A549 (cell line): ENCODE data around the gene FAM89A. TPM values are rescaled to one million over a fixed set of nuclear protein-coding genes. Genes with fewer than 3 reads are reported as not detected.
A peak's percentile ranks its signal among the peaks of the same experiment; 100 is the strongest.
"Not testable (repeated sequence)": the region's sequence is repeated elsewhere in the genome, so short reads cannot be mapped to it uniquely, and the experiment has no call there.

ENCODE experiments used
- ATAC-seq, 2 experiments: fragments of 200-7000 bp in 1 of 2; fragments of >200 bp in 1 of 2; cut with Nextera tagmentation in 1 of 2; cut with Tn5 transposase in 1 of 2; 3 replicates each; pipeline versions ENCODE4 v1.8.0 to v1.9.1; 2018 to 2020; ENCODE audit warnings: mild to moderate bottlenecking in 1 of 2, moderate library complexity in 1 of 2
- CTCF ChIA-PET: fragments of 300-600 bp; sonication (Branson Sonifier 250); formaldehyde crosslinking; extraction: SDS; loops from one replicate; lab custom pipeline; 2021; ENCODE audit warnings: antibody characterized with exemption, inconsistent platforms; lab: Yijun Ruan, JAX
- POLR2A ChIA-PET: fragments of 350-600 bp; formaldehyde crosslinking; extraction: SDS; loops from one replicate; lab custom pipeline; 2021; ENCODE audit warnings: antibody characterized with exemption, inconsistent platforms; lab: Yijun Ruan, JAX
- DNase-seq, 2 experiments: peaks; one replicate each; pipeline versions ENCODE4 v3.0.0 to v3.0.0-alpha.2; 2011 to 2016; ENCODE audit warnings: low read depth in 1 of 2, low spot score in 1 of 2
- FAIRE-seq: peaks from 2 replicates; lab custom pipeline; 2011; peaks lifted over from hg19 to GRCh38; lab: Jason Lieb, UNC
- H3K27ac ChIP-seq, 2 experiments: fragments of >200 bp; sonication (Bioruptor Twin); formaldehyde crosslinking; 3 replicates each; pipeline ENCODE4 v1.5.1; 2016 to 2017
- H3K4me1 ChIP-seq: fragments of >200 bp; sonication (Bioruptor Twin); formaldehyde crosslinking; 3 replicates; pipeline ENCODE4 v1.6.1; 2016
- H3K4me2 ChIP-seq: fragments of >200 bp; sonication (Bioruptor Twin); formaldehyde crosslinking; 3 replicates; pipeline ENCODE4 v1.6.1; 2016
- H3K4me3 ChIP-seq: fragments of >200 bp; sonication (Bioruptor Twin); formaldehyde crosslinking; 3 replicates; pipeline ENCODE4 v1.5.1; 2016
- H3K9me3 ChIP-seq: fragments of >200 bp; sonication (Bioruptor Twin); formaldehyde crosslinking; 3 replicates; pipeline ENCODE4 v1.6.1; 2016
- BHLHE40 ChIP-seq: IDR thresholded peaks from 2 replicates; pipeline ENCODE4 v1.6.1; 2012; ENCODE audit warnings: low read depth, low read length, inconsistent platforms
- CHD4 ChIP-seq: fragments of 200-600 bp; sonication (generic); IDR thresholded peaks from 2 replicates; pipeline ENCODE4 v1.6.1; 2016; ENCODE audit warnings: antibody characterized with exemption, mild to moderate bottlenecking, borderline replicate concordance
- FOXS1 ChIP-seq: fragments of 250-450 bp; sonication (Bioruptor Pico); IDR thresholded peaks from 2 replicates; pipeline ENCODE4 v1.5.0; 2020; ENCODE audit warnings: mild to moderate bottlenecking, moderate library complexity
- HDAC2 ChIP-seq: fragments of 200-600 bp; sonication (generic); IDR thresholded peaks from 2 replicates; pipeline ENCODE4 v1.6.1; 2016
- MAFK ChIP-seq: fragments of 450-650 bp; IDR thresholded peaks from 2 replicates; pipeline ENCODE4 v1.6.1; 2014; ENCODE audit not compliant: partially characterized antibody
- RAD21 ChIP-seq, 2 experiments: fragments of >200 bp in 1 of 2; sonication (Bioruptor Twin) in 1 of 2; formaldehyde crosslinking in 1 of 2; IDR thresholded peaks in 1 of 2; conservative IDR thresholded peaks in 1 of 2; 2 replicates in 1 of 2; 3 replicates in 1 of 2; pipeline ENCODE4 v1.6.1; 2012 to 2018; ENCODE audit warnings: inconsistent platforms in 1 of 2
- RFX5 ChIP-seq: fragments of 450-650 bp; IDR thresholded peaks from 2 replicates; pipeline ENCODE4 v1.7.1; 2014; ENCODE audit warnings: antibody characterized with exemption, mild to moderate bottlenecking, moderate library complexity
- SMC3 ChIP-seq: fragments of >200 bp; sonication (Bioruptor Twin); formaldehyde crosslinking; IDR thresholded peaks from 3 replicates; pipeline ENCODE4 v1.6.1; 2018; ENCODE audit warnings: inconsistent platforms
- WGBS: methylation state at CpG from one replicate; pipeline ENCODE4 v1.1.6; 2017; ENCODE audit errors: missing lambda C conversion rate; 5-methylcytosine and 5-hydroxymethylcytosine counted together
- polyA plus RNA-seq, 4 experiments: library from polyadenylated mRNA; depleted of rRNA in 3 of 4; stranded (reverse); fragments of >200 nt; fragmentation: RNase III in 1 of 4; extraction: RNeasy Plus Mini Kit Qiagen cat#74134 plus additional on column Dnase treatment in 1 of 4; gene quantifications; 2 replicates in 3 of 4; 3 replicates in 1 of 4; pipeline ENCODE4 v1.2.3, GENCODE V29; 2011 to 2017
- TF ChIP-seq, protein P1 (sequence below): fragments of 450-650 bp; IDR thresholded peaks from 2 replicates; pipeline ENCODE4 v1.6.1; 2014; ENCODE audit warnings: antibody characterized with exemption
- TF ChIP-seq, protein P2 (sequence below): fragments of >200 bp; sonication (Bioruptor Twin); formaldehyde crosslinking; IDR thresholded peaks from 2 replicates; pipeline ENCODE4 v1.6.1; 2016
- TF ChIP-seq, protein P3 (sequence below): fragments of 250-450 bp; sonication (Bioruptor Pico); IDR thresholded peaks from 2 replicates; pipeline ENCODE4 v1.5.0; 2021; ENCODE audit warnings: mild to moderate bottlenecking, moderate library complexity, borderline replicate concordance
- TF ChIP-seq, protein P4 (sequence below): fragments of >200 bp; sonication (Bioruptor Twin); formaldehyde crosslinking; IDR thresholded peaks from 3 replicates; pipeline ENCODE4 v1.6.1; 2016

Gene FAM89A
- polyA plus RNA-seq, 2 of the 4 experiments (the other 2 are of a cell fraction): 13.3 to 25.3 TPM

DNA sequence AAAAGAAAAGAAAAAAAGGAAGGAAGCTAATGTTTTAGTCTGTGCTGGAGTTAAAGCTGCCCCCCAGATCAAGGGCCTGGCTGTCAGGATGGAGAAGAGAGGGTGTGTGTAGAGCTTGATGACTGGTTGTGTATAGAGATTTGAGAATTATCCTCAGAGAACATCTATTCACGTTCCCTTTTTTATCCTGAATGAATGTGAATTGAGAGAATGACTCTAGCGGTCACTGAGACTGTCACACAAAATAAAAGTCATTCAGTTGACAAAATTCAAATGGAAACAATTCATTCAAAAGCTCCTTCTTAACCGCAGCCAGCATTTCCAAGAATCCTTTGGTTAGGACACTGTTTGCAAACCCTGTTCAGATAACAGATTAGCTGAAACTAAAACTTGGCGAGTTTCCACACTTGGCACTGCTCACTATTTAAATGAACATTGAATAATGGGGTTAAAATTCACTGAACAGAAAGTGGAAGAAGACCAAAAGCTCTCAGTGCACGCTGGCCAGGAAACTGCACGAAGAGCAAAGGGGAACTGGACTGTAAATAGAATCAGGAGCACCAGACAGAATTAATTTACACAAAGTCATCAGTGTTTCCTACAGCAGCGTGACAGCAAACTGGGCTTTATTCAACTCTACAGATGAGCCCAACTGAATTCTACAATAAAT is 13.6 kb upstream of the FAM89A start:
- FAIRE-seq (no peak), DNase-seq (no peak), ATAC-seq (no peak)
- Histone ChIP-seq H3K27ac (peak overlapping the region in 1 of 2 experiments; percentile 64; a peak in 4 of 6 replicates), H3K4me1 (peaks cover 41% of the 10 kb centered on the region), H3K4me2 (peak overlapping the region; percentile 50), H3K9me3 (peaks cover 3% of the 10 kb centered on the region; the same call in 1 of the 3 replicates), H3K4me3 (no peak overlapping the region)
- 40% methylated on average over 7 of the region's 7 CpGs for WGBS
- POLR2A ChIA-PET: no interaction called here
- CTCF ChIA-PET: interaction anchor here (0.5 to 0.6 kb wide), 2 partner anchors 889 to 1074 kb away, joined by 3 read pairs; no protein-coding TSS in a partner anchor
- peak; percentile 23 for TF ChIP-seq MAFK
- TF ChIP-seq, protein P1, sequence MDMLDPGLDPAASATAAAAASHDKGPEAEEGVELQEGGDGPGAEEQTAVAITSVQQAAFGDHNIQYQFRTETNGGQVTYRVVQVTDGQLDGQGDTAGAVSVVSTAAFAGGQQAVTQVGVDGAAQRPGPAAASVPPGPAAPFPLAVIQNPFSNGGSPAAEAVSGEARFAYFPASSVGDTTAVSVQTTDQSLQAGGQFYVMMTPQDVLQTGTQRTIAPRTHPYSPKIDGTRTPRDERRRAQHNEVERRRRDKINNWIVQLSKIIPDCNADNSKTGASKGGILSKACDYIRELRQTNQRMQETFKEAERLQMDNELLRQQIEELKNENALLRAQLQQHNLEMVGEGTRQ: no peak

DNA sequence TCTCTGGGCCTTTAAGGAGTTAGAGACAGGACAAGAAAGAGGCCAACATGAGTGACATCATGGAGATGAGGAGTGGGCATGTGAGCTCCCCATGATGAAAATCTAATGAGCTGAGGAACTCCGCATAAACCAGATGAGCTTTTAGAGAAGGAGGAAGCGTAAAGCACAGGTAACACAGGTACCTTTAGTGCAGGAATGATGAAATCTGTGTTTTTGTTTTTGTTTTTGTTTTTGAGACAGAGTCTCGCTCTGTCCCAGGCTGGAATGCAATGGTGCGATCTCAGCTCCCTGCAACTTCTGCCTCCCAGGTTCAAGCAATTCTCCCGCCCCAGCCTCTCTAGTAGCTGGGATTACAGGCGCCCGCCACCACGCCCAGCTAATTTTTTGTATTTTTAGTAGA is 12.7 kb upstream of the FAM89A start:
- H3K9me3 ChIP-seq: peaks cover 3% of the 10 kb centered on the region; the same call in 1 of the 3 replicates
- peaks cover 35% of the 10 kb centered on the region for H3K4me1 ChIP-seq
- H3K4me2 ChIP-seq: no peak overlapping the region
- ChIA-PET POLR2A (no interaction called here), CTCF (interaction anchor here (0.5 kb wide), 1 partner anchor 888 kb away, joined by 3 read pairs; no protein-coding TSS in a partner anchor)
- TF ChIP-seq HDAC2 (no peak), RFX5 (no peak), CHD4 (no peak), BHLHE40 (no peak), RAD21 (conservative IDR thresholded peaks at IDR 0.05 in 1 of 2, IDR thresholded peaks at IDR 0.05 in 1 of 2) (no peak), SMC3 (no peak)
- TF ChIP-seq, protein P2, sequence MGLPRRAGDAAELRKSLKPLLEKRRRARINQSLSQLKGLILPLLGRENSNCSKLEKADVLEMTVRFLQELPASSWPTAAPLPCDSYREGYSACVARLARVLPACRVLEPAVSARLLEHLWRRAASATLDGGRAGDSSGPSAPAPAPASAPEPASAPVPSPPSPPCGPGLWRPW: no peak
- TF ChIP-seq, protein P3, sequence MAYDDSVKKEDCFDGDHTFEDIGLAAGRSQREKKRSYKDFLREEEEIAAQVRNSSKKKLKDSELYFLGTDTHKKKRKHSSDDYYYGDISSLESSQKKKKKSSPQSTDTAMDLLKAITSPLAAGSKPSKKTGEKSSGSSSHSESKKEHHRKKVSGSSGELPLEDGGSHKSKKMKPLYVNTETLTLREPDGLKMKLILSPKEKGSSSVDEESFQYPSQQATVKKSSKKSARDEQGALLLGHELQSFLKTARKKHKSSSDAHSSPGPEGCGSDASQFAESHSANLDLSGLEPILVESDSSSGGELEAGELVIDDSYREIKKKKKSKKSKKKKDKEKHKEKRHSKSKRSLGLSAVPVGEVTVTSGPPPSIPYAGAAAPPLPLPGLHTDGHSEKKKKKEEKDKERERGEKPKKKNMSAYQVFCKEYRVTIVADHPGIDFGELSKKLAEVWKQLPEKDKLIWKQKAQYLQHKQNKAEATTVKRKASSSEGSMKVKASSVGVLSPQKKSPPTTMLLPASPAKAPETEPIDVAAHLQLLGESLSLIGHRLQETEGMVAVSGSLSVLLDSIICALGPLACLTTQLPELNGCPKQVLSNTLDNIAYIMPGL (CRISPR knock-in tag): no peak
- WGBS: 90% methylated on average over 8 of the region's 8 CpGs
- no peak overlapping the region for H3K4me3 ChIP-seq
- DNase-seq (no peak), FAIRE-seq (no peak), ATAC-seq (no peak)
- H3K27ac ChIP-seq: peak overlapping the region in 1 of 2 experiments; percentile 64; a peak in 3 of 6 replicates

DNA sequence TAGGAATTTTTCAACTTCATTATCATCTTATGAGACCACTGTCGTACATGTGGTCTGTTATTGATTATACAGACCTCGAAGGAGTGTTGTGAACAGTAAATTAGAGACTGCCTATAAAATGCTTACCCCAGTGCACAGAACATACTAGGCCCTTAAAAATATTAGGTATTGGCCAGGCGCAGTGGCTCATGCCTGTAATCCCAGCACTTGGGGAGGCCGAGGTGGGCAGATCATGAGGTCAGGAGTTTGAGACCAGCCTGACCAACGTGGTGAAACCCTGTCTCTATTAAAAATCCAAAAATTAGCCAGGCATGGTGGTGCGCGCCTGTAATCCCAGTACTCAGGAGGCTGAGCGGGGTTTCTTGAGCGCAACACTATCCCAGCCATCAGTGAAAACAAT is 10.9 kb upstream of the FAM89A start:
- not testable (repeated sequence) for H3K27ac ChIP-seq, H3K9me3 ChIP-seq, DNase-seq, H3K4me2 ChIP-seq, ATAC-seq, FAIRE-seq, H3K4me3 ChIP-seq
- ChIA-PET CTCF (interaction anchor here (0.6 to 1.1 kb wide), 2 partner anchors 41 to 201 kb away, joined by 3 read pairs; no protein-coding TSS in a partner anchor), POLR2A (interaction anchor here (0.6 kb wide), 1 partner anchor 148 kb away, joined by 6 read pairs; no protein-coding TSS in a partner anchor)
- H3K4me1 ChIP-seq: peaks cover 28% of the 10 kb centered on the region; the same call in 2 of the 3 replicates
- WGBS: 80% methylated on average over 9 of the region's 9 CpGs

DNA sequence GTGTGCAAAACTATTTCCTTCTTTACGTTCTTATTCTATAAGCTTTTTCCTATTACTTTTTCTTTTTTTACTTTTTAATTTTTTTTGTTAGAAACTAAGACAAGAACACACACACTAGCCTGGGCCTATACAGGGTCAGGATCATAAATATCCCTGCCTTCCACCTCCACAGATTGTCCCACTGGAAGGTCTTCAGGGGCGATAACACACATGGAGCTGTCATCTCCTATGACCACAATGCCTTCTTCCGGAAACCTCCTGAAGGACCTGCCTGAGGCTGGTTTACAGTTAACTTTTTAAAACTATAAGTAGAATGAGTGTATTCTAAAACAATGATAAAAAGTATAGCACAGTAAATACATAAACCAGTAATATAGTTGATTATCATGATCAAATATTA is 10.3 kb upstream of the FAM89A start:
- FAIRE-seq (no peak), DNase-seq (no peak), ATAC-seq (no peak)
- POLR2A ChIA-PET: interaction anchor here (0.6 kb wide), 1 partner anchor 148 kb away, joined by 6 read pairs; no protein-coding TSS in a partner anchor
- 0 out of 3 replicates have a peak, but pooled peaks cover 2% of the 10 kb centered on the region for H3K9me3 ChIP-seq
- no peak for TF ChIP-seq RAD21 (conservative IDR thresholded peaks at IDR 0.05 in 1 of 2, IDR thresholded peaks at IDR 0.05 in 1 of 2)
- no peak for TF ChIP-seq FOXS1 (CRISPR knock-in tag)
- TF ChIP-seq, protein P4, sequence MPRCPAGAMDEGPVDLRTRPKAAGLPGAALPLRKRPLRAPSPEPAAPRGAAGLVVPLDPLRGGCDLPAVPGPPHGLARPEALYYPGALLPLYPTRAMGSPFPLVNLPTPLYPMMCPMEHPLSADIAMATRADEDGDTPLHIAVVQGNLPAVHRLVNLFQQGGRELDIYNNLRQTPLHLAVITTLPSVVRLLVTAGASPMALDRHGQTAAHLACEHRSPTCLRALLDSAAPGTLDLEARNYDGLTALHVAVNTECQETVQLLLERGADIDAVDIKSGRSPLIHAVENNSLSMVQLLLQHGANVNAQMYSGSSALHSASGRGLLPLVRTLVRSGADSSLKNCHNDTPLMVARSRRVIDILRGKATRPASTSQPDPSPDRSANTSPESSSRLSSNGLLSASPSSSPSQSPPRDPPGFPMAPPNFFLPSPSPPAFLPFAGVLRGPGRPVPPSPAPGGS: no peak
- H3K4me2 ChIP-seq: no peak overlapping the region
- CTCF ChIA-PET: interaction anchor here (0.6 kb wide), 1 partner anchor 202 kb away, joined by 3 read pairs; no protein-coding TSS in a partner anchor
- no peak overlapping the region for H3K4me3 ChIP-seq
- WGBS: 79% methylated on average over 3 of the region's 3 CpGs
- H3K4me1 ChIP-seq: peaks cover 28% of the 10 kb centered on the region; the same call in 2 of the 3 replicates
- no peak overlapping the region; a peak in 1 of 6 replicates for H3K27ac ChIP-seq
